Fibroblast of lung (primary cell): ENCODE data around the gene LIN37. TPM values are rescaled to one million over a fixed set of nuclear protein-coding genes. Genes with fewer than 3 reads are reported as not detected.

Experiments used
- DNase-seq, 2 donors: peaks; one replicate each; pipeline versions ENCODE4 v3.0.0 to v3.0.0-alpha.2; 2010; ENCODE audit warnings: low read depth in 2 of 2
- H2AFZ ChIP-seq: 2 replicates; pipeline ENCODE4 v1.5.1; 2012; ENCODE audit warnings: low read length, control low read depth, inconsistent platforms
- H3K27ac ChIP-seq: 2 replicates; pipeline ENCODE4 v1.5.1; 2011; ENCODE audit warnings: low read length, control low read depth; ENCODE audit not compliant: insufficient read depth
- H3K27me3 ChIP-seq: 2 replicates; pipeline ENCODE4 v1.5.1; 2011; ENCODE audit warnings: mild to moderate bottlenecking, low read length; ENCODE audit not compliant: control insufficient read depth, insufficient read depth
- H3K36me3 ChIP-seq: 2 replicates; pipeline ENCODE4 v1.5.1; 2011; ENCODE audit warnings: low read length; ENCODE audit not compliant: control insufficient read depth, insufficient read depth
- H3K4me1 ChIP-seq: 2 replicates; pipeline ENCODE4 v1.5.1; 2011; ENCODE audit warnings: low read length; ENCODE audit not compliant: control insufficient read depth, insufficient read depth; ENCODE audit errors: extremely low read depth
- H3K4me2 ChIP-seq: 2 replicates; pipeline ENCODE4 v1.5.1; 2011; ENCODE audit warnings: low read length, control low read depth; ENCODE audit not compliant: insufficient read depth; ENCODE audit errors: extremely low read depth
- H3K4me3 ChIP-seq, 4 experiments: fragments of 200-600 bp in 1 of 4; sonication (generic) in 1 of 4; replicated peaks in 1 of 4; 2 replicates each; pipeline ENCODE4 v1.5.1; 2011 to 2016; ENCODE audit warnings: low read length in 4 of 4, low read depth in 3 of 4, mild to moderate bottlenecking in 3 of 4, control low read depth in 2 of 4, inconsistent platforms in 1 of 4, mixed read lengths in 1 of 4; ENCODE audit not compliant: insufficient read depth in 1 of 4; ENCODE audit errors: control extremely low read depth in 1 of 4
- H3K79me2 ChIP-seq: 2 replicates; pipeline ENCODE4 v1.5.1; 2012; ENCODE audit warnings: mild to moderate bottlenecking, low read length, inconsistent platforms; ENCODE audit not compliant: control insufficient read depth, insufficient read depth
- H3K9ac ChIP-seq: 2 replicates; pipeline ENCODE4 v1.5.1; 2011; ENCODE audit warnings: mild to moderate bottlenecking, low read length, control low read depth; ENCODE audit not compliant: insufficient read depth
- H3K9me3 ChIP-seq: 2 replicates; pipeline ENCODE4 v1.5.1; 2012; ENCODE audit warnings: low read depth, low read length; ENCODE audit not compliant: control insufficient read depth, insufficient read depth
- H4K20me1 ChIP-seq: 2 replicates; pipeline ENCODE4 v1.5.1; 2011; ENCODE audit warnings: low read length; ENCODE audit not compliant: control insufficient read depth, insufficient read depth; ENCODE audit errors: extremely low read depth
- CTCF ChIP-seq, 2 donors: IDR thresholded peaks in 1 of 2; conservative IDR thresholded peaks in 1 of 2; 1 replicate in 1 of 2; 2 replicates in 1 of 2; pipeline ENCODE4 v1.5.1; 2011 to 2012; ENCODE audit warnings: low read length in 2 of 2, control low read depth in 1 of 2, inconsistent platforms in 1 of 2, low read depth in 1 of 2, mild to moderate bottlenecking in 1 of 2
- EZH2 ChIP-seq: IDR thresholded peaks from 2 replicates; pipeline ENCODE4 v1.5.1; 2012; ENCODE audit warnings: low read length, control low read depth, mild to moderate bottlenecking; ENCODE audit errors: missing control alignments
- polyA plus RNA-seq, 2 donors: library from polyadenylated mRNA; depleted of rRNA in 1 of 2; stranded (reverse) in 1 of 2; unstranded in 1 of 2; fragments of >200 nt; gene quantifications; 2 replicates each; pipeline ENCODE4 v1.2.1, GENCODE V29; 2011 to 2012; ENCODE audit warnings: missing spikeins in 1 of 2
- total RNA-seq: library from RNA; depleted of rRNA; stranded (reverse); fragments of >200 nt; gene quantifications from 2 replicates; pipeline ENCODE4 v1.2.1, GENCODE V29; 2014

The LIN37 gene
- total and polyA plus RNA-seq, 2 donors (not counting 1 experiment from before 2014, with no cell fraction given) = 6.4 to 10.3 TPM

- Histone ChIP-seq H4K20me1 (no peaks in the 10 kb centered on the region), H3K4me1 (peaks cover 4% of the 10 kb centered on the region), H3K79me2 (peaks cover 3% of the 10 kb centered on the region), H2AFZ (no peak overlapping the region), H3K27me3 (no peaks in the 10 kb centered on the region), H3K4me3 (no peak overlapping the region), H3K4me2 (no peak overlapping the region), H3K27ac (no peak overlapping the region), H3K9me3 (no peaks in the 10 kb centered on the region), H3K9ac (no peak overlapping the region), H3K36me3 (peaks cover 2% of the 10 kb centered on the region)
- peak; percentile 17 to 42 for DNase-seq
- no peak for TF ChIP-seq EZH2
- no peak for TF ChIP-seq CTCF (conservative IDR thresholded peaks at IDR 0.05 in 1 of 2, IDR thresholded peaks at IDR 0.05 in 1 of 2; ENCODE audit: low read depth in 1 of 2, low read length in 2 of 2)
Measured at GRCh38 chr19:35773020-35773806, 24.8 kb downstream of the LIN37 start.

- peak overlapping the region in 2 of 4 experiments; percentile 40 to 45 for H3K4me3 ChIP-seq
- TF ChIP-seq EZH2 (no peak), CTCF (conservative IDR thresholded peaks at IDR 0.05 in 1 of 2, IDR thresholded peaks at IDR 0.05 in 1 of 2; ENCODE audit: low read depth in 1 of 2, low read length in 2 of 2) (no peak)
- no peaks in the 10 kb centered on the region for H3K27me3 ChIP-seq
- H3K9ac ChIP-seq = no peak overlapping the region
- DNase-seq = no peak
- H3K9me3 ChIP-seq = no peaks in the 10 kb centered on the region
- no peaks in the 10 kb centered on the region for H4K20me1 ChIP-seq
- peaks cover 4% of the 10 kb centered on the region for H3K4me1 ChIP-seq
- H3K4me2 ChIP-seq = peak overlapping the region; percentile 30
- peaks cover 3% of the 10 kb centered on the region for H3K79me2 ChIP-seq
- H2AFZ ChIP-seq = no peak overlapping the region
- no peak overlapping the region for H3K27ac ChIP-seq
- H3K36me3 ChIP-seq = no peaks in the 10 kb centered on the region
Measured at GRCh38 chr19:35774274-35775045, 26.1 kb downstream of the LIN37 start.

GRCh38 chr19:35775046-35775297, 26.6 kb downstream of the LIN37 start:
- H3K27ac ChIP-seq = no peak overlapping the region
- no peaks in the 10 kb centered on the region for H3K27me3 ChIP-seq
- no peaks in the 10 kb centered on the region for H4K20me1 ChIP-seq
- peak overlapping the region; percentile 30 for H3K4me2 ChIP-seq
- peak overlapping the region in 2 of 4 experiments; percentile 40 to 45 for H3K4me3 ChIP-seq
- no peak overlapping the region for H3K9ac ChIP-seq
- no peaks in the 10 kb centered on the region for H3K36me3 ChIP-seq
- TF ChIP-seq EZH2 (no peak), CTCF (conservative IDR thresholded peaks at IDR 0.05 in 1 of 2, IDR thresholded peaks at IDR 0.05 in 1 of 2; ENCODE audit: low read depth in 1 of 2, low read length in 2 of 2) (no peak)
- H3K9me3 ChIP-seq = no peaks in the 10 kb centered on the region
- DNase-seq = no peak
- peaks cover 4% of the 10 kb centered on the region for H3K4me1 ChIP-seq
- no peak overlapping the region for H2AFZ ChIP-seq
- peaks cover 3% of the 10 kb centered on the region for H3K79me2 ChIP-seq
